NCI-H748 (cell line): ENCODE results near the gene ACADVL.

Experiments
- DNase-seq: peaks from one replicate; lab custom pipeline; 2025; ENCODE audit not compliant: unreplicated experiment; lab: John Stamatoyannopoulos, UW

The ACADVL gene

DNA sequence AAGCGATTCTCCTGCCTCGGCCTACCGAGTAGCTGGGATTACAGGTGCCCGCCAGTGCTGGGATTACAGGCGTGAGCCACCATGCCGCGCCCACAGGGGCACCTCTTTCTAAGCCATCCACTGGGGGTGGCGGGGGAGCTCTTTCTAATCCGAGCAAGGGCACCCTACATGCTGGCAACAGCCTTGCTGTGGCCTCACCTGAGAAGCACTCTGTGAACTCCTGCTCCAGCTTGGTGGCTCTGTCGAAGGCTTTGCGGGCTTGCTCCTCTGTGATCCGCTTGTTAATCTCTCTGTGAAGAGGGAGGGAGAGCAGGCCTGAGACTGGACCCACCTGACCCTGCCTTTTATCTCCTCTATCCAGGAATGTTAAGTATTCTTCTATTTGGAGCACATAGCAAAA lies 28.7 kb upstream of the ACADVL start:
- no peak for DNase-seq

DNA sequence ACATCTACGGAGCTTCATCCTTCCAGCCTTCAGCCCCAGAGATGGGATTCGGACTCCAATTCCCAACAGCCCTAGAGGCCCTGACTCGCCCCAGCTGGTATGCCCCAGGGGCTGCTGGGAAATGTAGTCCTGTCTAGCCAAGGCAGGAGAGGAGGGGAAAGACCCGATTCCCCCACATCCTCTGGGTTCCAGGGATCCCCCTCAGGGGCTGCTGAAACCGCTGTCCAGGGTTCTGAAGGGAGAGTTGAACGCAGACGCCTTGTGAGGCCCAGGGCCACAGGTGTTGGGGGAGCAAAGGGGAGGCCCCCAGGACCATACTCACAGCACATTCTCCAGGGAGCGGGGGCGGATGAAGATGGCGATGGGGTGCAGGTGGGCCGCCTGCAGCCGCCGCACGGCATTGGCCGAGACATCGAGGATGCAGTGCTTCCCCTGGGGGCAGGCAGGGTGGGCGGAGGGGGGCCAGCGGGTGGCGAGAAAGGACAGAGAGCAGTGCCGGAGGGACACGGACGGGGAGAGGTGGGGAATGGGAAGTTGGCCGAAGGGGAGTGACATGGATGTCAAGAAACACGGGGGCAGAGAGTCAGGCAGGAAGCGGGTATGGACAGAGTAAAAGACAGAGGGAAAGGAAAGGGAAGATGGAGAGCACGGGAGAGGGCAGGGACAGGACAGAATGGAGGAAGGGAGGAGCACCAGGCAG lies 28.0 kb upstream of the ACADVL start:
- peak; percentile 38 for DNase-seq

DNA sequence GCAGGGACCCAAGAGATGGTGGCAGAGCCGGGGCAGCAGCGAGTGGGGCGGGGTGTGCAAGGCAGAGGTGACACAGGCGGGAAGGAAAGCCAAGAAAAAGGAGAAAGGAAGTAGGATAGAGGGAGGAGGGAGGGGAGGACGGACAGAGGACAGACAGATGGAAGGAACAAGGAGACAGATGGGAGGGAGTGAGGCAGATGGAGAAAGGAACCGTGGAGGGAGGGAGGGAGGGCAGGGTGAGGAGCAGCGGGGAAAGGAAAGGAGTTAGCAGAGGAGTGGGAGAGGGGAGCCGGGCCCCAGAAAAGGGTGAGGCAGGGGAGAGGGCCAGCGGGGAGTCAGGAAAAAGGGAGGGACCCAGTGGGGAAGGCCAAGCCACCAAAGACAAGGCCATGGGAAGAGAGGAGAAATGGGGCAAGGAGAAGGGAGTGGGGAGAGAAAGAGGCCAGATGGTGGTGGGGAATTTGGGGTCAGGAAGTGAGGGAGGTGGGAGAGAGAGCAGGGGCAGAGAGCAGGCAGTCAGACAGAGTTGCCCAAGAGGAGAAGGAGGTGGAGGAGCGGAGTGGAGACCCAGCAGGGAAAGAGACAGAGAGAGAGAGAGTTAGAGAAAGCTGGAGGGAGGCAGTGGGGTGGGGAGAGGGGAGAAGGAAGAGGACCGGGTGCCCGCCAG lies 27.3 kb upstream of the ACADVL start:
- DNase-seq, result no peak

DNA sequence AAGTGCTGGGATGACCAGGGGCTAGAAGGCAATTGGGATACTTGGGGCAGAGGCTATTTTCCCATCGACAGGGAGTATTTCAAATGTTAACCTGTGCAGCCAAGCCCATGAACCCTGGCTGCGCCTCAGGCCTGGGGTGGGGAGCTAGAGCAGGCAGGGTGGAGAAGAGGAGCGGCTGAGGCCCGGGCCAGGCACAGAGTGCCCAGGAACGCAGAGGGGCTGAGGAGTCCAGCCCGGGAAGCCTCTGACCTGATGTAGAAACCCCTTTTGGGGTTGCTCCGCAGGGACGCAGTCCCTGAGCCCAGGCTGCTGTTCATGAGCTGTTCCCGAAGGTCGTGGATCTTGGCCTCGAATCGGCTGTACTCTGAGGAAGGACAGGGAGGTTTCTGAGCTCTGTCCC lies 23.8 kb upstream of the ACADVL start:
- no peak for DNase-seq

DNA sequence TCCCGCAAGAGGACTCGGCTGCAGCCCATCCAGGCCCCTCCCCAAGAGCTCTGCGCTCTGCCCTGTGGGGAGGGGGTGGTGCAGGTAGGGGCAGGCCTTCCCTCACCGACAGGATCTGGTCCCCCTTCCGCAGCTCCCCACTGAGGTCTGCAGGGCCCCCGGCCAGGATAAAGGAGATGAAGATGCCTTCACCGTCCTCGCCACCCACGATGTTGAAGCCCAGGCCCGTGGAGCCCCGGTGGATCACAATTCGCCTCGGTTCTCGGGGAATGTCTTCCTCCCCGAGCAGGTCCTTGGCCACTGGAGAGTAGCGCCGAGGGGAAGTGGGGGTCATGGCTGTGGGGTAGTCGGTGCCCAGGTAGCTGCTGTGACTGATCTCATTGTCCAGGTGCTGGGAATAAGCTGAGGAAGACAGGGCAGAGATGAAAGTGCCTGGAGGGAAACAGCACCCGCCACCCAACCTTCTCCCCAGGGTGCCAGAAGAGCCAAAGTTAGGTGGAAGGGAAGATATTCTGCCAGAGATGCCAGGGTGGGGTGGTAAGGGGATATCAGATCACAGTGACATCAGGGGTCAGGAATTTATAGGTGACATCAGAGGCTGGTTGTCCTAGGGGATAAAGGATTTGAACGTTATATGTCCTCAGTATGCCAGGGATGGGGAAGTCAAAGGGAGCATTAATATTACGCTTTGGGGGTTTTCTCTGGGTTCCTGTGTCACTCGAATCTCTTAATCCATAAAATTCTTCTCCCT lies 22.9 kb upstream of the ACADVL start:
- DNase-seq, result no peak

GRCh38 chr17:7203391-7203790 lies 16.3 kb upstream of the ACADVL start:
- DNase-seq, result no peak

DNA sequence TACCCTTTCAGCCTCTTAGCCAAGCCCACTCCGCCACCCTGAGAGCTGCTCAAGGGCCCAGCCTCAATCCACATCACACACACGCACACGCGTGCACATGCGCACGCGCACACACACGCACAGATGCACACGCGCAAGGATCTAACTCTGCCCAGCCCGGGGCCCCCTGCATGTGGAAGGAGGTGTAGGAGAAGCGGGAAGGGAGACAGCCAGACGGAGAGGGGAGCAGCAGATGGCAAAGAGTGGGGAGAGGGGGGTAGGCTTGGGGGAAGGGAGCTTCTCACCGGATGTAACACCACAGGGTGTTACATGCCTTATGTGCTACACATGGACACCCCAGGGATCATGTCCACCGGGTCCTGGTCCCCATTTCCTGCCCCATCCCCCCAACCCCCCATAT lies 15.4 kb upstream of the ACADVL start:
- peak; percentile 82 for DNase-seq

DNA sequence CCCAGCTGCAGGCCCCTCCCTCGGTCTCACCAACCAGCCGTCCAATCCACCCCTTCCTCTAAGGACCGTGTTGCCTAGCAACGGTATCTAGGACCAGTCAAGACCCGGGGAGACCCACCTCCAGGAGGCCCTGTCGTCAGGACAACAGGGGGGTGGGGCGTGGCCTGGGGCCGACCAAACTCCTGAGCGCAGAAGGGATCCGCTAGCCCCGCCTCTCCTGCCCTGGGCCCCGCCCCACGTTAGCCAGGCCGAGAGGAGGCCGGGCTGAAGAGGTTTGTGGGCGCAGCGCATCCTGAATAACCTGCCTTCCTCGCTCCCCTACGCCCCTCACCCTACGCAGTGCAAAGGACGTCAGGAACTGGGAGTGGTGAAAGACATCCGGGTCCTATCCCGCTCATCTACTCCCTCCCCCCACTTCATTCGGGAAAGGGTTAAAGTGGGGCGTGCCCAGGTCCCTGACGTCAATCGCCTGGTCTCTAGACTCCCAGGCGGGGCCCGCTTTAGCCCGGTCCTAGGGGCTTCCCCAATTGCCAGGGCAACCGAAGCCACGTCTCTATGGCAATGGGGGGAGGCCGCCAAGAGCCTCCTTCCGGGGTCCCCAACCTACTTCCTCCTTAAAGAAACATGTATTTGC lies 14.8 kb upstream of the ACADVL start:
- DNase-seq, result peak; percentile 100

DNA sequence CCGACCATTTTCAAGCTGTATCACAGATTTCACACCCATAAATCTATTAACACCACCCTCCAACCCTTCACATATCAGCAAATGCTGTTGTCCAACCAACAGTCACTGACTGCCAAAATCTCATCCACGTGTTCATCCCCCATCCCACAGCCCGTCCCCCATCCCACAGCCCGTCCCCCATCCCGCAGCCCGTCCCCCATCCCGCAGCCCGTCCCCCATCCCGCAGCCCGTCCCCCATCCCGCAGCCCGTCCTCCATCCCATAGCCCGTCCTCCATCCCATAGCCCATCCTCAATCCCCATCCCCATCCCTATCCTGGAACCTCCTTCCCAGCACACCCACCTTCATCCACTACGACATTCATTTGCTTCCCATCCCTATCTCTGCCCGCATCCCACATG lies 14.2 kb upstream of the ACADVL start:
- DNase-seq, result no peak

- DNase-seq, result no peak
These were observed 12.4 kb upstream of the ACADVL start for GRCh38 chr17:7207120-7208001.

- DNase-seq, result no peak
These were observed 11.6 kb upstream of the ACADVL start for GRCh38 chr17:7208027-7208571.

GRCh38 chr17:7208754-7209460 lies 10.8 kb upstream of the ACADVL start:
- no peak for DNase-seq

- no peak for DNase-seq
These were observed 8.1 kb upstream of the ACADVL start for GRCh38 chr17:7211491-7212273.

GRCh38 chr17:7213895-7214299 lies 5.8 kb upstream of the ACADVL start:
- peak; percentile 100 for DNase-seq

GRCh38 chr17:7214300-7215135 lies 5.2 kb upstream of the ACADVL start:
- DNase-seq, result peak; percentile 100

DNA sequence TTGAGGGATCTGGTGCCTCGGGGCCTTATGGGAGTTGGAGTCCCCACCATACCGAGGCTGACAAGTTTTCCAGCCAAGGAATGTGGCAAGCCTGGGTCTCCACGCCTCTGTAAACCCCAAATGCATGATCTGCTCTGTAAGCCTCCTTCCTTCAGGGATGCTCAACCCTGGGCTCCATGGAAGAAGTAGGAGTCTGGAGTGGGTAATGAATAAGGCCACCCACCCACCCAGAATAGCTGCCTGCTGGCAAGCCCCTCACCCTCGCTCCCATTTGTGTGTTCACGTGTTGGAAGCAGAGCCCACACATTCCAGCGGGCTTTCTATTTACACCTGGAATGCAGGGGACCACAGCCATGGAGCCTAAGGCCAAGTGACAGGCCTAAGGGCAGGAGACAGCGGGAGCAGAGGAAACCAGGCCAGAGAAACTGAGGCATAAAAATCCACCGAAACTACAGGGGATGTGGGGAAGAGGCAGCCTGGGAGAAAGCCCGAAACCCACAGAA lies 4.6 kb upstream of the ACADVL start:
- no peak for DNase-seq

DNA sequence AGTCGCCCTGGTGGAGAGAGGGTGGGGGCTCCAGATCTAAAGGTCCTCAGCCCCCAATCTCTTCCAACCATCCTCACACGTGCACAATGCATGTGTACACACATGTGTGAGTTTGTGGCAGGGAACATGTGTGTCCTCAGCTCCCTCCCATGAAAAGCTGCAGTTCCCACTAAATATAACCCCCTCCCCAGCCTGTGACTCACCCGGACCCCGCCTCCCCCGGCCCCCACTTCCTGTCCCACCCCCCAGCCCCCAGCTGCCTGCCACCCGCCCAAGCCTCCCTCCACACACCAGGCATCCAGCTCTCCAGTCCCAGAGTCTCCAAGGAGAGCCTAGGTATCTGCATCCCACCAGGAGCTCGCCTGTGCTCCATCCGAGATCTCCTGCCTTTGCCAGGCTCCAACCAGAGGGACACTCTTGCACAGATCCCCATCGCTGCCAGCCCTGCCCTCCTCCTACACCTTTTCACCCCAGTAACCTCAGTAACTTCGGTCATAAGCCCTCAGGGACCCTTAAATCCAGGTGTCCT lies 4.0 kb upstream of the ACADVL start:
- DNase-seq, result peak; percentile 50
